B cell (primary cell): ENCODE results near the gene MUC22. TPM values are rescaled to one million over a fixed set of nuclear protein-coding genes. Genes with fewer than 3 reads are reported as not detected.
A peak's percentile ranks its signal among the peaks of the same experiment; 100 is the strongest.
"Not testable (repeated sequence)": the region's sequence is repeated elsewhere in the genome, so short reads cannot be mapped to it uniquely, and the experiment has no call there.

ENCODE experiments used
- ATAC-seq: fragments of 200-7000 bp; cut with Tn5 transposase; one replicate; pipeline ENCODE4 v1.10.0; 2021; ENCODE audit warnings: low read depth, mild to moderate bottlenecking, moderate number of reproducible peaks, moderate library complexity
- CTCF ChIA-PET: fragments of 350-600 bp; sonication (Branson Sonifier 250); formaldehyde crosslinking; loops from one replicate; lab custom pipeline; 2021; ENCODE audit warnings: antibody characterized with exemption, inconsistent platforms; lab: Charles Lee
- POLR2A ChIA-PET: fragments of 350-600 bp; sonication (Branson Sonifier 250); formaldehyde crosslinking; loops from one replicate; lab custom pipeline; 2021; ENCODE audit warnings: antibody characterized with exemption; lab: Charles Lee
- DNase-seq: peaks from one replicate; pipeline ENCODE4 v3.0.0; 2013
- H2AFZ ChIP-seq: 2 replicates; pipeline ENCODE4 v1.6.1; 2012; ENCODE audit warnings: mild to moderate bottlenecking, low read depth, low read length; ENCODE audit not compliant: insufficient read depth, poor library complexity, severe bottlenecking
- H3K27ac ChIP-seq, 2 donors: 1 replicate in 1 of 2; 2 replicates in 1 of 2; pipeline ENCODE4 v1.5.1; 2012 to 2013; ENCODE audit warnings: low read length in 2 of 2, mild to moderate bottlenecking in 2 of 2, moderate library complexity in 1 of 2
- H3K27me3 ChIP-seq, 4 experiments: fragments of 200-600 bp in 1 of 4; sonication (generic) in 1 of 4; replicated peaks in 1 of 4; 1 replicate in 2 of 4; 2 replicates in 2 of 4; pipeline versions ENCODE4 v1.6.1 to v1.7.0; 2013 to 2016; ENCODE audit warnings: low read length in 3 of 4, mild to moderate bottlenecking in 2 of 4, mixed read lengths in 1 of 4, moderate library complexity in 1 of 4; ENCODE audit not compliant: insufficient read depth in 4 of 4, control insufficient read depth in 3 of 4; ENCODE audit errors: control extremely low read depth in 1 of 4
- H3K36me3 ChIP-seq, 2 experiments: replicated peaks in 1 of 2; 1 replicate in 1 of 2; 2 replicates in 1 of 2; pipeline versions ENCODE4 v1.6.1 to v1.7.1; 2013; ENCODE audit warnings: low read length in 1 of 2; ENCODE audit not compliant: insufficient read depth in 2 of 2, control insufficient read depth in 1 of 2; ENCODE audit errors: control extremely low read depth in 1 of 2, extremely low read depth in 1 of 2
- H3K4me1 ChIP-seq, 2 donors: fragments of 200-600 bp in 1 of 2; sonication (generic) in 1 of 2; 1 replicate in 1 of 2; 2 replicates in 1 of 2; pipeline versions ENCODE4 v1.5.1 to v1.6.1; 2013 to 2017; ENCODE audit warnings: low read length in 2 of 2; ENCODE audit not compliant: control insufficient read depth in 2 of 2, insufficient read depth in 2 of 2
- H3K4me2 ChIP-seq: replicated peaks from 2 replicates; pipeline ENCODE3; 2012; ENCODE audit warnings: mild to moderate bottlenecking, low read depth, low read length; ENCODE audit not compliant: poor library complexity, severe bottlenecking
- H3K4me3 ChIP-seq, 5 experiments: fragments of 200-600 bp in 1 of 5; sonication (generic) in 1 of 5; 1 replicate in 3 of 5; 2 replicates in 2 of 5; pipeline versions ENCODE4 v1.5.1 to v1.7.0; 2011 to 2016; ENCODE audit warnings: low read length in 4 of 5, mild to moderate bottlenecking in 4 of 5, low read depth in 2 of 5, control low read depth in 1 of 5, moderate library complexity in 1 of 5; ENCODE audit not compliant: insufficient read depth in 1 of 5; ENCODE audit errors: control extremely low read depth in 1 of 5, extremely low read depth in 1 of 5
- H3K79me2 ChIP-seq: fragments of 200-600 bp; sonication (generic); one replicate; pipeline ENCODE4 v1.6.0; 2016; ENCODE audit warnings: low read length; ENCODE audit not compliant: control insufficient read depth, insufficient read depth
- H3K9ac ChIP-seq: fragments of 200-600 bp; sonication (generic); 2 replicates; pipeline ENCODE4 v1.6.1; 2017; ENCODE audit warnings: mild to moderate bottlenecking, low read length, moderate library complexity
- H3K9me3 ChIP-seq, 3 donors: one replicate each; pipeline versions ENCODE4 v1.6.1 to v1.7.1; 2013; ENCODE audit warnings: low read length in 2 of 3; ENCODE audit not compliant: control insufficient read depth in 2 of 3, insufficient read depth in 1 of 3; ENCODE audit errors: control extremely low read depth in 1 of 3
- H4K20me1 ChIP-seq: 2 replicates; pipeline ENCODE4 v1.6.0; 2012; ENCODE audit warnings: mild to moderate bottlenecking, low read length; ENCODE audit not compliant: insufficient read depth, control insufficient read depth, poor library complexity, severe bottlenecking
- H3K27ac Mint-ChIP-seq: one replicate; pipeline ENCODE4 v1.8.0; 2021; ENCODE audit warnings: mixed read lengths
- H3K27me3 Mint-ChIP-seq: one replicate; pipeline ENCODE4 v1.8.0; 2021; ENCODE audit warnings: mixed read lengths
- H3K4me1 Mint-ChIP-seq: one replicate; pipeline ENCODE4 v1.8.0; 2021; ENCODE audit warnings: mixed read lengths
- H3K4me3 Mint-ChIP-seq: one replicate; pipeline ENCODE4 v1.8.0; 2021; ENCODE audit warnings: mixed read lengths
- H3K9me3 Mint-ChIP-seq: one replicate; pipeline ENCODE4 v1.8.0; 2022; ENCODE audit warnings: mixed read lengths; ENCODE audit not compliant: insufficient read depth
- CTCF ChIP-seq: fragments of 200-600 bp; IDR thresholded peaks from one replicate; pipeline ENCODE4 v1.8.0; 2022; ENCODE audit warnings: antibody characterized with exemption, mild to moderate bottlenecking
- EZH2 ChIP-seq: IDR thresholded peaks from 2 replicates; pipeline ENCODE4 v1.6.1; 2012; ENCODE audit warnings: borderline replicate concordance, low read depth, mild to moderate bottlenecking, moderate library complexity, low read length; ENCODE audit not compliant: insufficient read depth, poor library complexity, severe bottlenecking
- WGBS: methylation state at CpG from one replicate; pipeline ENCODE4 v1.1.5; 2013; ENCODE audit warnings: missing lambda C conversion rate; ENCODE audit not compliant: insufficient coverage; 5-methylcytosine and 5-hydroxymethylcytosine counted together
- intact Hi-C: fragments of 100-400 bp; cut with micrococcal nuclease; formaldehyde crosslinking; loops from one replicate; pipeline ENCODE4 v1.10.0; 2022
- polyA plus RNA-seq: library from polyadenylated mRNA; depleted of rRNA; stranded (reverse); fragments of >200 nt; gene quantifications from 2 replicates; pipeline ENCODE4 v1.2.3, GENCODE V29; 2012
- total RNA-seq, 2 donors: library from RNA; stranded (reverse); fragments of 120-200 nt in 1 of 2; gene quantifications; 1 replicate in 1 of 2; 2 replicates in 1 of 2; pipeline versions ENCODE4 v1.2.3 to v1.2.4, GENCODE V29; 2013 to 2022

Gene MUC22
- total and polyA plus RNA-seq, 2 donors (not counting 1 experiment from before 2014, with no cell fraction given): not detected

- no peak for ATAC-seq
- Histone ChIP-seq H2AFZ (no peak overlapping the region), H3K79me2 (no peaks in the 10 kb centered on the region), H3K4me1 (peaks cover 6% of the 10 kb centered on the region in 2 donors), H3K9ac (no peak overlapping the region), H3K27ac (no peak overlapping the region), H3K36me3 (no peaks in the 10 kb centered on the region), H3K4me3 (no peak overlapping the region), H3K27me3 (peaks cover 0 to 5% (median 0%) of the 10 kb centered on the region in 4 experiments), H4K20me1 (no peaks in the 10 kb centered on the region), H3K9me3 (no peaks in the 10 kb centered on the region), H3K4me2 (no peak overlapping the region)
- no peaks in the 10 kb centered on the region for H3K9me3 Mint-ChIP-seq
- ChIA-PET POLR2A (no interaction called here), CTCF (no interaction called here)
- TF ChIP-seq CTCF: no peak
- no peak overlapping the region for H3K4me3 Mint-ChIP-seq
- 74% methylated on average over 3 of the region's 4 CpGs for WGBS
- intact Hi-C loops: no loop called here
- DNase-seq: no peak
- peaks cover 27% of the 10 kb centered on the region for H3K27me3 Mint-ChIP-seq
- H3K27ac Mint-ChIP-seq: no peak overlapping the region
- peaks cover 10% of the 10 kb centered on the region for H3K4me1 Mint-ChIP-seq
These were observed 37.8 kb downstream of the MUC22 start for GRCh38 chr6:31048099-31048498.

- Mint-ChIP-seq H3K4me3 (no peak overlapping the region), H3K27ac (no peak overlapping the region), H3K4me1 (peaks cover 12% of the 10 kb centered on the region), H3K9me3 (no peaks in the 10 kb centered on the region), H3K27me3 (peaks cover 27% of the 10 kb centered on the region)
- CTCF ChIA-PET: interaction anchor here (0.9 to 1.4 kb wide), 4 partner anchors 10 to 596 kb away, joined by 3 read pairs; no protein-coding TSS in a partner anchor
- H3K36me3 ChIP-seq: no peaks in the 10 kb centered on the region
- intact Hi-C loops: no loop called here
- DNase-seq (no peak), ATAC-seq (no peak)
- WGBS: 93% methylated on average over 3 of the region's 6 CpGs
- no peaks in the 10 kb centered on the region for H3K4me1 ChIP-seq
- H3K27ac ChIP-seq: no peak overlapping the region
- H3K9ac ChIP-seq: no peak overlapping the region
- H3K9me3 ChIP-seq: peaks cover 0 to 12% (median 0%) of the 10 kb centered on the region in 3 donors
- peaks cover 0 to 9% (median 0%) of the 10 kb centered on the region in 4 experiments for H3K27me3 ChIP-seq
- H3K4me3 ChIP-seq: no peak overlapping the region
- no peak overlapping the region for H2AFZ ChIP-seq
- POLR2A ChIA-PET: no interaction called here
- TF ChIP-seq EZH2: no peak
- TF ChIP-seq CTCF: no peak
- H4K20me1 ChIP-seq: no peaks in the 10 kb centered on the region
- H3K79me2 ChIP-seq: no peaks in the 10 kb centered on the region
- H3K4me2 ChIP-seq: no peak overlapping the region
These were observed 39.2 kb downstream of the MUC22 start for GRCh38 chr6:31049518-31049917.

GRCh38 chr6:31053187-31053586 is 42.9 kb downstream of the MUC22 start:
- peak; percentile 72 for ATAC-seq
- CTCF ChIA-PET: interaction anchor here (0.9 kb wide), 1 partner anchor 17 kb away, joined by 3 read pairs; no protein-coding TSS in a partner anchor
- H4K20me1 ChIP-seq, H3K27me3 Mint-ChIP-seq, H3K27ac ChIP-seq, intact Hi-C loops, H3K36me3 ChIP-seq, H3K4me1 ChIP-seq, H3K27me3 ChIP-seq, H3K79me2 ChIP-seq, H2AFZ ChIP-seq, H3K9me3 Mint-ChIP-seq: not testable (repeated sequence)
- WGBS: no CpG with 5 or more reads among the region's 4 CpGs
- DNase-seq: peak; percentile 16
- Mint-ChIP-seq H3K4me3 (peak overlapping the region; percentile 84), H3K4me1 (peaks cover 18% of the 10 kb centered on the region), H3K27ac (peak overlapping the region; percentile 66)
- Histone ChIP-seq H3K4me2 (peak overlapping the region; percentile 51), H3K9ac (peak overlapping the region; percentile 48), H3K9me3 (peaks cover 0 to 12% (median 0%) of the 10 kb centered on the region in 3 donors), H3K4me3 (peak overlapping the region in 2 of 5 experiments; percentile 55 to 59)
- POLR2A ChIA-PET: interaction anchor here (0.7 kb wide), 1 partner anchor 274 kb away, joined by 5 read pairs; no protein-coding TSS in a partner anchor
